HEK293 (cell line): ENCODE results near the gene OTOF.

ENCODE experiments used
- CTCF ChIA-PET: fragments of 350-600 bp; formaldehyde crosslinking; extraction: SDS; loops from one replicate; lab custom pipeline; 2021; ENCODE audit warnings: antibody characterized with exemption; lab: Yijun Ruan, JAX
- POLR2A ChIA-PET: fragments of 300-600 bp; formaldehyde crosslinking; extraction: SDS; loops from one replicate; lab custom pipeline; 2020; ENCODE audit warnings: antibody characterized with exemption, inconsistent platforms; lab: Yijun Ruan, JAX
- H3K27ac ChIP-seq: fragments of 200-500 bp; sonication (Bioruptor generic); 2 replicates; pipeline ENCODE4 v1.5.1; 2014; ENCODE audit warnings: low read depth, low read length, control low read depth, inconsistent platforms; ENCODE audit errors: extremely low read depth
- H3K36me3 ChIP-seq, 2 experiments: fragments of 200-500 bp in 1 of 2; sonication (Bioruptor generic) in 1 of 2; 1 replicate in 1 of 2; 2 replicates in 1 of 2; pipeline ENCODE4 v1.5.1; 2014 to 2017; ENCODE audit warnings: inconsistent platforms in 2 of 2, low read length in 2 of 2; ENCODE audit not compliant: control insufficient read depth in 2 of 2, insufficient read depth in 1 of 2
- H3K4me1 ChIP-seq: fragments of 200-500 bp; sonication (Bioruptor generic); 2 replicates; pipeline ENCODE4 v1.5.1; 2014; ENCODE audit warnings: mild to moderate bottlenecking, low read length, inconsistent platforms; ENCODE audit not compliant: control insufficient read depth, insufficient read depth
- H3K4me3 ChIP-seq: 2 replicates; pipeline ENCODE4 v1.5.1; 2011; ENCODE audit warnings: low read depth, mild to moderate bottlenecking, control low read depth, low read length, moderate library complexity
- H3K9me3 ChIP-seq: fragments of 200-500 bp; sonication (Bioruptor generic); 2 replicates; pipeline ENCODE4 v1.5.1; 2014; ENCODE audit warnings: low read depth, low read length, inconsistent platforms; ENCODE audit not compliant: control insufficient read depth, insufficient read depth
- ATF2 ChIP-seq: fragments of 450-650 bp; formaldehyde crosslinking; IDR thresholded peaks from 2 replicates; pipeline ENCODE4 v1.5.1; 2016; ENCODE audit warnings: missing biosample characterization, missing genetic modification characterization, low read depth
- HIC1 ChIP-seq: fragments of 450-650 bp; formaldehyde crosslinking; IDR thresholded peaks from 2 replicates; pipeline ENCODE4 v1.5.1; 2016; ENCODE audit warnings: missing biosample characterization, missing genetic modification characterization
- KLF1 ChIP-seq: fragments of 450-650 bp; formaldehyde crosslinking; IDR thresholded peaks from 2 replicates; pipeline ENCODE4 v1.5.1; 2016; ENCODE audit warnings: missing biosample characterization, missing genetic modification characterization
- KLF9 ChIP-seq: fragments of 450-650 bp; formaldehyde crosslinking; IDR thresholded peaks from 2 replicates; pipeline ENCODE4 v1.5.1; 2016; ENCODE audit warnings: missing biosample characterization, missing genetic modification characterization, low read depth
- PRDM1 ChIP-seq: fragments of 450-650 bp; formaldehyde crosslinking; IDR thresholded peaks from 2 replicates; pipeline ENCODE4; 2016; ENCODE audit warnings: missing biosample characterization, missing genetic modification characterization
- PRDM10 ChIP-seq: fragments of 450-650 bp; formaldehyde crosslinking; IDR thresholded peaks from 2 replicates; pipeline ENCODE4 v1.5.1; 2016; ENCODE audit warnings: missing biosample characterization, missing genetic modification characterization
- SCRT2 ChIP-seq: fragments of 450-650 bp; formaldehyde crosslinking; IDR thresholded peaks from 2 replicates; pipeline ENCODE4 v1.5.1; 2016; ENCODE audit warnings: missing biosample characterization, missing genetic modification characterization
- SP7 ChIP-seq: fragments of 450-650 bp; formaldehyde crosslinking; IDR thresholded peaks from 2 replicates; pipeline ENCODE4 v1.5.1; 2016; ENCODE audit warnings: missing biosample characterization, missing genetic modification characterization
- ZBTB8A ChIP-seq: fragments of 450-650 bp; formaldehyde crosslinking; IDR thresholded peaks from 2 replicates; pipeline ENCODE4 v1.5.1; 2016; ENCODE audit warnings: missing biosample characterization, missing genetic modification characterization
- ZFP41 ChIP-seq: fragments of 450-650 bp; formaldehyde crosslinking; IDR thresholded peaks from 2 replicates; pipeline ENCODE4 v1.5.1; 2016; ENCODE audit warnings: missing biosample characterization, missing genetic modification characterization, borderline replicate concordance
- ZNF10 ChIP-seq: fragments of 450-650 bp; formaldehyde crosslinking; IDR thresholded peaks from 2 replicates; pipeline ENCODE4 v1.5.1; 2017; ENCODE audit warnings: missing biosample characterization, missing genetic modification characterization
- ZNF138 ChIP-seq: fragments of 450-650 bp; formaldehyde crosslinking; IDR thresholded peaks from 2 replicates; pipeline ENCODE4 v1.5.1; 2016; ENCODE audit warnings: missing biosample characterization, missing genetic modification characterization, borderline replicate concordance
- ZNF223 ChIP-seq: fragments of 450-650 bp; formaldehyde crosslinking; IDR thresholded peaks from 2 replicates; pipeline ENCODE4 v1.5.1; 2016; ENCODE audit warnings: missing biosample characterization, missing genetic modification characterization
- ZNF248 ChIP-seq: fragments of 450-650 bp; formaldehyde crosslinking; IDR thresholded peaks from 2 replicates; pipeline ENCODE4 v1.5.1; 2017; ENCODE audit warnings: missing biosample characterization, missing genetic modification characterization
- ZNF280C ChIP-seq: fragments of 450-650 bp; formaldehyde crosslinking; IDR thresholded peaks from 2 replicates; pipeline ENCODE4 v1.5.1; 2016; ENCODE audit warnings: missing biosample characterization, missing genetic modification characterization
- ZNF366 ChIP-seq: fragments of 450-650 bp; formaldehyde crosslinking; conservative IDR thresholded peaks from 2 replicates; pipeline ENCODE4 v1.5.1; 2016; ENCODE audit warnings: missing biosample characterization, missing genetic modification characterization
- ZNF433 ChIP-seq: fragments of 450-650 bp; formaldehyde crosslinking; IDR thresholded peaks from 2 replicates; pipeline ENCODE4 v1.5.1; 2016; ENCODE audit warnings: missing biosample characterization, missing genetic modification characterization, low read depth
- ZNF473 ChIP-seq: fragments of 450-650 bp; formaldehyde crosslinking; IDR thresholded peaks from 2 replicates; pipeline ENCODE4 v1.5.1; 2017; ENCODE audit warnings: missing biosample characterization, missing genetic modification characterization
- ZNF488 ChIP-seq: fragments of 450-650 bp; formaldehyde crosslinking; IDR thresholded peaks from 2 replicates; pipeline ENCODE4 v1.5.1; 2016; ENCODE audit warnings: missing biosample characterization, missing genetic modification characterization
- ZNF501 ChIP-seq: fragments of 450-650 bp; formaldehyde crosslinking; IDR thresholded peaks from 2 replicates; pipeline ENCODE4 v1.5.1; 2016; ENCODE audit warnings: missing biosample characterization, missing genetic modification characterization
- ZNF544 ChIP-seq: fragments of 450-650 bp; formaldehyde crosslinking; IDR thresholded peaks from 2 replicates; pipeline ENCODE4 v1.5.0; 2017; ENCODE audit warnings: missing biosample characterization, missing genetic modification characterization
- ZNF558 ChIP-seq: fragments of 450-650 bp; formaldehyde crosslinking; IDR thresholded peaks from 2 replicates; pipeline ENCODE4 v1.5.1; 2016; ENCODE audit warnings: missing biosample characterization, missing genetic modification characterization
- ZNF571 ChIP-seq: fragments of 450-650 bp; formaldehyde crosslinking; IDR thresholded peaks from 2 replicates; pipeline ENCODE4 v1.5.0; 2017; ENCODE audit warnings: missing biosample characterization, missing genetic modification characterization
- ZNF660 ChIP-seq: fragments of 450-650 bp; IDR thresholded peaks from 2 replicates; pipeline ENCODE4 v1.5.1; 2018; ENCODE audit warnings: missing biosample characterization, mild to moderate bottlenecking, missing genetic modification characterization
- ZNF768 ChIP-seq: fragments of 450-650 bp; formaldehyde crosslinking; IDR thresholded peaks from 2 replicates; pipeline ENCODE4 v1.5.1; 2018; ENCODE audit warnings: missing biosample characterization, mild to moderate bottlenecking, missing genetic modification characterization
- ZNF785 ChIP-seq: fragments of 450-650 bp; formaldehyde crosslinking; IDR thresholded peaks from 2 replicates; pipeline ENCODE4 v1.5.1; 2016; ENCODE audit warnings: missing biosample characterization, missing genetic modification characterization
- ZNF830 ChIP-seq: fragments of 450-650 bp; IDR thresholded peaks from 2 replicates; pipeline ENCODE4 v1.5.0; 2018; ENCODE audit warnings: missing biosample characterization, missing genetic modification characterization, low read depth, mild to moderate bottlenecking, moderate library complexity

Gene OTOF

GRCh38 chr2:26465981-26466471 lies 11.9 kb downstream of the OTOF start:
- Histone ChIP-seq H3K27ac (no peak overlapping the region), H3K4me3 (no peak overlapping the region), H3K4me1 (no peaks in the 10 kb centered on the region), H3K36me3 (no peaks in the 10 kb centered on the region), H3K9me3 (no peaks in the 10 kb centered on the region)
- no peak for TF ChIP-seq ZNF571 (tag by site-specific recombination)
- TF ChIP-seq ZNF544 (tag by site-specific recombination), result no peak
- TF ChIP-seq SP7 (tag by site-specific recombination), result no peak
- no peak for TF ChIP-seq ZNF830 (tag by site-specific recombination)
- no peak for TF ChIP-seq ZNF138 (tag by site-specific recombination)
- no peak for TF ChIP-seq ZNF433
- TF ChIP-seq ZNF280C, result no peak
- TF ChIP-seq PRDM1 (tag by site-specific recombination), result no peak
- no peak for TF ChIP-seq PRDM10
- no peak for TF ChIP-seq ZNF501
- no peak for TF ChIP-seq ZNF10 (tag by site-specific recombination)
- TF ChIP-seq ZNF248, result no peak
- TF ChIP-seq ZBTB8A (tag by site-specific recombination), result no peak
- no peak for TF ChIP-seq ZNF473
- no peak for TF ChIP-seq ZNF660 (tag by site-specific recombination)
- no peak for TF ChIP-seq KLF9 (tag by site-specific recombination)
- no peak for TF ChIP-seq ATF2 (tag by site-specific recombination)
- no peak for TF ChIP-seq ZNF488
- ChIA-PET CTCF (interaction anchor here (0.7 kb wide), 1 partner anchor 574 kb away, joined by 4 read pairs; no protein-coding TSS in a partner anchor), POLR2A (no interaction called here)

GRCh38 chr2:26465266-26465925 lies 12.5 kb downstream of the OTOF start:
- Histone ChIP-seq H3K36me3 (no peaks in the 10 kb centered on the region), H3K27ac (no peak overlapping the region), H3K4me3 (no peak overlapping the region), H3K4me1 (no peaks in the 10 kb centered on the region), H3K9me3 (no peaks in the 10 kb centered on the region)
- TF ChIP-seq KLF1 (tag by site-specific recombination) (peak; percentile 50; the same call in 1 of the 2 replicates), ZNF768 (tag by site-specific recombination) (0 out of 2 replicates have a peak, but pooled peaks have one; percentile 43), ZNF366 (tag by site-specific recombination) (no peak), ZNF558 (no peak), HIC1 (tag by site-specific recombination) (no peak), SCRT2 (tag by site-specific recombination) (peak; percentile 43; the same call in 1 of the 2 replicates), ZNF785 (tag by site-specific recombination) (no peak), ZNF223 (no peak), ZFP41 (tag by site-specific recombination) (no peak)
- ChIA-PET CTCF (interaction anchor here (0.7 kb wide), 1 partner anchor 574 kb away, joined by 4 read pairs; no protein-coding TSS in a partner anchor), POLR2A (no interaction called here)
